Measurements from ENCODE around the gene NOL11.
A peak's percentile ranks its signal among the peaks of the same experiment; 100 is the strongest.
"Not testable (repeated sequence)": the region's sequence is repeated elsewhere in the genome, so short reads cannot be mapped to it uniquely, and the experiment has no call there.

The NOL11 gene

GRCh38 chr17:67711916-67712315 is 5.8 kb upstream of the NOL11 start:
- DNase-seq, result no peak

- no peak for DNase-seq
Observed at GRCh38 chr17:67712375-67712774, 5.4 kb upstream of the NOL11 start.

- DNase-seq, result no peak
Observed at GRCh38 chr17:67713169-67713568, 4.6 kb upstream of the NOL11 start.

- no peak for DNase-seq
Observed at GRCh38 chr17:67716405-67716798, 1.3 kb upstream of the NOL11 start.

GRCh38 chr17:67717192-67717623 is 528 bp upstream of the NOL11 start:
- DNase-seq, result no peak

- peak; percentile 62 for DNase-seq
Observed at GRCh38 chr17:67718325-67718941, 697 bp downstream of the NOL11 start.

- DNase-seq, result peak; percentile 46
Observed at GRCh38 chr17:67725373-67725791, 7.6 kb downstream of the NOL11 start.

GRCh38 chr17:67725807-67726206 is 8.1 kb downstream of the NOL11 start:
- no peak for DNase-seq

GRCh38 chr17:67727152-67728039 is 9.7 kb downstream of the NOL11 start:
- DNase-seq, result not testable (repeated sequence)

- no peak for DNase-seq
Observed at GRCh38 chr17:67729903-67730302, 12.2 kb downstream of the NOL11 start.

GRCh38 chr17:67730731-67731130 is 13.0 kb downstream of the NOL11 start:
- DNase-seq, result no peak

GRCh38 chr17:67733449-67733848 is 15.7 kb downstream of the NOL11 start:
- no peak for DNase-seq

- no peak for DNase-seq
Observed at GRCh38 chr17:67737145-67737544, 19.4 kb downstream of the NOL11 start.

- no peak for DNase-seq
Observed at GRCh38 chr17:67742025-67742424, 24.3 kb downstream of the NOL11 start.

GRCh38 chr17:67746704-67747571 is 29.2 kb downstream of the NOL11 start:
- DNase-seq, result no peak

GRCh38 chr17:67747681-67748235 is 30.0 kb downstream of the NOL11 start:
- no peak for DNase-seq

GRCh38 chr17:67750067-67750466 is 32.3 kb downstream of the NOL11 start:
- DNase-seq, result no peak

- no peak for DNase-seq
Observed at GRCh38 chr17:67751101-67752074, 33.7 kb downstream of the NOL11 start.

GRCh38 chr17:67752160-67752559 is 34.4 kb downstream of the NOL11 start:
- DNase-seq, result not testable (repeated sequence)

GRCh38 chr17:67753026-67753425 is 35.3 kb downstream of the NOL11 start:
- DNase-seq, result no peak

GRCh38 chr17:67754001-67754400 is 36.3 kb downstream of the NOL11 start:
- no peak for DNase-seq

GRCh38 chr17:67754686-67755085 is 37.0 kb downstream of the NOL11 start:
- DNase-seq, result not testable (repeated sequence)
